ENCODE data around the gene PSEN2.
"Not testable (repeated sequence)": the region's sequence is repeated elsewhere in the genome, so short reads cannot be mapped to it uniquely, and the experiment has no call there.

The PSEN2 gene

GRCh38 chr1:226916497-226916896 lies 46.1 kb downstream of the PSEN2 start:
- no peak for DNase-seq (ENCODE audit: low spot score)

GRCh38 chr1:226919587-226919986 lies 49.2 kb downstream of the PSEN2 start:
- no peak for DNase-seq (ENCODE audit: low spot score)

GRCh38 chr1:226919995-226920394 lies 49.6 kb downstream of the PSEN2 start:
- no peak for DNase-seq (ENCODE audit: low spot score)

- no peak for DNase-seq (ENCODE audit: low spot score)
Measured at GRCh38 chr1:226920446-226920894, 50.1 kb downstream of the PSEN2 start.

- DNase-seq (ENCODE audit: low spot score): no peak
Measured at GRCh38 chr1:226921504-226921903, 51.1 kb downstream of the PSEN2 start.

GRCh38 chr1:226929260-226930111 lies 59.1 kb downstream of the PSEN2 start:
- not testable (repeated sequence) for DNase-seq (ENCODE audit: low spot score)

- DNase-seq (ENCODE audit: low spot score): no peak
Measured at GRCh38 chr1:226934483-226935237, 64.2 kb downstream of the PSEN2 start.

GRCh38 chr1:226937940-226938725 lies 67.7 kb downstream of the PSEN2 start:
- no peak for DNase-seq (ENCODE audit: low spot score)

- peak; percentile 39 for DNase-seq (ENCODE audit: low spot score)
Measured at GRCh38 chr1:226938903-226939437, 68.6 kb downstream of the PSEN2 start.

- DNase-seq (ENCODE audit: low spot score): peak; percentile 57
Measured at GRCh38 chr1:226939438-226940028, 69.1 kb downstream of the PSEN2 start.

GRCh38 chr1:226940029-226940805 lies 69.8 kb downstream of the PSEN2 start, which contains the start of gene COQ8A:
Gene COQ8A, plus strand, starts transcription at chr1:226940294. Its CDS starts 21,092 bp downstream, at chr1:226961386.
- DNase-seq (ENCODE audit: low spot score): peak; percentile 99

- DNase-seq (ENCODE audit: low spot score): no peak
Measured at GRCh38 chr1:226940806-226941067, 70.3 kb downstream of the PSEN2 start.

- DNase-seq (ENCODE audit: low spot score): no peak
Measured at GRCh38 chr1:226942392-226942791, 72.0 kb downstream of the PSEN2 start.

GRCh38 chr1:226943156-226943555 lies 72.7 kb downstream of the PSEN2 start:
- no peak for DNase-seq (ENCODE audit: low spot score)

- DNase-seq (ENCODE audit: low spot score): no peak
Measured at GRCh38 chr1:226943927-226944326, 73.5 kb downstream of the PSEN2 start.

GRCh38 chr1:226945106-226945857 lies 74.9 kb downstream of the PSEN2 start:
- no peak for DNase-seq (ENCODE audit: low spot score)

Data from CD4-positive, alpha-beta T cell treated with Interleukin-15 for 4 hours (primary cell).